Caco-2 (cell line): Measurements from ENCODE around the gene GSE1. TPM values are rescaled to one million over a fixed set of nuclear protein-coding genes. Genes with fewer than 3 reads are reported as not detected.

Source experiments
- BruUV-seq: library from RNA; stranded (reverse); fragments of 400-500 nt; replicated peaks from 2 replicates; lab custom pipeline; 2021; lab: Mats Ljungman, UMichigan
- CTCF ChIA-PET: fragments of 300-600 bp; sonication (Branson Sonifier 250); formaldehyde crosslinking; loops from one replicate; lab custom pipeline; 2022; ENCODE audit warnings: antibody characterized with exemption; lab: Charles Lee
- POLR2A ChIA-PET: fragments of 300-600 bp; sonication (Branson Sonifier 250); formaldehyde crosslinking; loops from one replicate; lab custom pipeline; 2022; ENCODE audit warnings: antibody characterized with exemption; lab: Charles Lee
- DNase-seq, 2 experiments: peaks; one replicate each; pipeline versions ENCODE4 v3.0.0 to v3.0.0-alpha.2; 2020 to 2022
- H3K27me3 ChIP-seq: replicated peaks from 2 replicates; pipeline ENCODE4 v1.6.0; 2011; ENCODE audit warnings: low read length; ENCODE audit not compliant: control insufficient read depth, insufficient read depth
- H3K36me3 ChIP-seq: 2 replicates; pipeline ENCODE4 v1.5.1; 2011; ENCODE audit warnings: low read length; ENCODE audit not compliant: control insufficient read depth, insufficient read depth
- H3K4me1 ChIP-seq: fragments of 250-450 bp; sonication (Bioruptor Pico); 2 replicates; pipeline ENCODE4 v1.5.1; 2020; ENCODE audit warnings: mild to moderate bottlenecking
- H3K4me3 ChIP-seq: 2 replicates; pipeline ENCODE4 v1.5.1; 2011; ENCODE audit warnings: low read depth, mild to moderate bottlenecking, control low read depth, low read length
- H3K9me3 ChIP-seq: fragments of 250-450 bp; sonication (Bioruptor Pico); 2 replicates; pipeline ENCODE4 v1.5.1; 2020; ENCODE audit warnings: mild to moderate bottlenecking, moderate library complexity
- H3K27ac Mint-ChIP-seq: one replicate; pipeline ENCODE4 v1.8.0; 2022; ENCODE audit warnings: mixed read lengths; ENCODE audit not compliant: unreplicated experiment
- H3K27me3 Mint-ChIP-seq: one replicate; pipeline ENCODE4 v1.8.0; 2022; ENCODE audit warnings: mixed read lengths; ENCODE audit not compliant: insufficient read depth, unreplicated experiment
- H3K36me3 Mint-ChIP-seq: one replicate; pipeline ENCODE4 v1.8.0; 2022; ENCODE audit warnings: mild to moderate bottlenecking, mixed read lengths; ENCODE audit not compliant: insufficient read depth, unreplicated experiment
- H3K4me1 Mint-ChIP-seq: one replicate; pipeline ENCODE4 v1.8.0; 2022; ENCODE audit warnings: low read depth, mixed read lengths; ENCODE audit not compliant: unreplicated experiment
- H3K4me3 Mint-ChIP-seq: one replicate; pipeline ENCODE4 v1.8.0; 2022; ENCODE audit warnings: mild to moderate bottlenecking, moderate library complexity, mixed read lengths; ENCODE audit not compliant: unreplicated experiment
- H3K9me3 Mint-ChIP-seq: one replicate; pipeline ENCODE4 v1.8.0; 2022; ENCODE audit warnings: mixed read lengths; ENCODE audit not compliant: unreplicated experiment
- CTCF ChIP-seq, 2 experiments: fragments of 200-600 bp in 1 of 2; IDR thresholded peaks; 1 replicate in 1 of 2; 2 replicates in 1 of 2; pipeline versions ENCODE4 v1.5.1 to v1.8.0; 2011 to 2022; ENCODE audit warnings: antibody characterized with exemption in 1 of 2, control low read depth in 1 of 2, inconsistent platforms in 1 of 2, low read depth in 1 of 2, low read length in 1 of 2, mild to moderate bottlenecking in 1 of 2, moderate library complexity in 1 of 2; ENCODE audit not compliant: insufficient read depth in 1 of 2, severe bottlenecking in 1 of 2, unreplicated experiment in 1 of 2
- intact Hi-C: fragments of 100-400 bp; cut with micrococcal nuclease; formaldehyde crosslinking; loops from one replicate; pipeline ENCODE4 v1.10.0; 2022; ENCODE audit not compliant: unreplicated experiment
- total RNA-seq: library from RNA; stranded (reverse); gene quantifications from 2 replicates; pipeline ENCODE4 v1.2.3, GENCODE V29; 2022

The GSE1 gene
- total RNA-seq, 1 experiment from 2014 or later: 142 TPM

GRCh38 chr16:85686912-85687591 is 73.9 kb downstream of the GSE1 start:
- H3K9me3 ChIP-seq: no peaks in the 10 kb centered on the region
- CTCF ChIA-PET: no interaction called here
- no peak overlapping the region for H3K4me3 ChIP-seq
- no peaks in the 10 kb centered on the region for H3K27me3 Mint-ChIP-seq
- intact Hi-C loops: loop anchor here (5.0 kb wide), 1 partner anchor 210 kb away; the partner anchor contains the start of gene IRF8
- H3K27ac Mint-ChIP-seq: no peak overlapping the region
- H3K4me1 ChIP-seq: peaks cover 32% of the 10 kb centered on the region
- no TSS peak for BruUV-seq
- no peak for DNase-seq
- H3K36me3 ChIP-seq: peaks cover 3% of the 10 kb centered on the region; the same call in 1 of the 2 replicates
- no peak for TF ChIP-seq CTCF (IDR thresholded peaks at IDR 0.05; ENCODE audit: insufficient read depth in 1 of 2, low read depth in 1 of 2, low read length in 1 of 2, severe bottlenecking in 1 of 2, unreplicated experiment in 1 of 2)
- H3K9me3 Mint-ChIP-seq: no peaks in the 10 kb centered on the region
- H3K4me1 Mint-ChIP-seq: peaks cover 24% of the 10 kb centered on the region
- H3K27me3 ChIP-seq: no peaks in the 10 kb centered on the region
- POLR2A ChIA-PET: no interaction called here
- H3K36me3 Mint-ChIP-seq: peaks cover 49% of the 10 kb centered on the region
- H3K4me3 Mint-ChIP-seq: peak overlapping the region; percentile 79

- H3K9me3 Mint-ChIP-seq: no peaks in the 10 kb centered on the region
- peaks cover 32% of the 10 kb centered on the region for H3K4me1 ChIP-seq
- intact Hi-C loops: loop anchor here (5.0 kb wide), 1 partner anchor 209 kb away; the partner anchor contains the start of gene IRF8
- ChIA-PET POLR2A (interaction anchor here (1.1 kb wide), 1 partner anchor 9 kb away, joined by 3 read pairs; no protein-coding TSS in a partner anchor), CTCF (interaction anchor here (0.9 to 2.7 kb wide), 3 partner anchors 12 to 37 kb away, joined by 3 to 16 read pairs (median 5); no protein-coding TSS in a partner anchor)
- peaks cover 49% of the 10 kb centered on the region for H3K36me3 Mint-ChIP-seq
- peaks cover 24% of the 10 kb centered on the region for H3K4me1 Mint-ChIP-seq
- peaks cover 3% of the 10 kb centered on the region; the same call in 1 of the 2 replicates for H3K36me3 ChIP-seq
- TF ChIP-seq CTCF (IDR thresholded peaks at IDR 0.05; ENCODE audit: insufficient read depth in 1 of 2, low read depth in 1 of 2, low read length in 1 of 2, severe bottlenecking in 1 of 2, unreplicated experiment in 1 of 2): no peak
- no peak for DNase-seq
- no TSS peak for BruUV-seq
- no peaks in the 10 kb centered on the region for H3K9me3 ChIP-seq
- peak overlapping the region; percentile 66 for H3K27ac Mint-ChIP-seq
- H3K27me3 ChIP-seq: no peaks in the 10 kb centered on the region
- peak overlapping the region; percentile 79 for H3K4me3 Mint-ChIP-seq
- peak overlapping the region; percentile 96 for H3K4me3 ChIP-seq
- no peaks in the 10 kb centered on the region for H3K27me3 Mint-ChIP-seq
Measured at GRCh38 chr16:85687651-85688471, 74.7 kb downstream of the GSE1 start.
